Measurements from ENCODE around the gene FADS2. TPM values are rescaled to one million over a fixed set of nuclear protein-coding genes. Genes with fewer than 3 reads are reported as not detected.

The FADS2 gene
- total RNA-seq, 1 experiment from 2014 or later: 1,097 TPM

GRCh38 chr11:61903845-61904244 lies 75.7 kb downstream of the FADS2 start:
- no peak for DNase-seq (ENCODE audit: low spot score)
- BruUV-seq (replicated peaks): no TSS peak
- no peak for TF ChIP-seq CTCF (conservative IDR thresholded peaks at IDR 0.05; ENCODE audit: low read depth, low read length)
- no peak for TF ChIP-seq EZH2 (IDR thresholded peaks at IDR 0.05; ENCODE audit: borderline replicate concordance, low read depth, low read length, poor library complexity, severe bottlenecking)
- H3K27me3 ChIP-seq (replicated peaks; ENCODE audit: insufficient read depth, low read depth, low read length, poor library complexity): no peaks in the 10 kb centered on the region
- H3K4me1 ChIP-seq (ENCODE audit: insufficient read depth, low read length, poor library complexity, severe bottlenecking): no peaks in the 10 kb centered on the region
- H3K36me3 ChIP-seq (ENCODE audit: insufficient read depth, low read length, poor library complexity, severe bottlenecking): peaks cover 5% of the 10 kb centered on the region
- intact Hi-C loops (cut with micrococcal nuclease; ENCODE audit: unreplicated experiment): no loop called here
- H3K9me3 ChIP-seq (ENCODE audit: low read depth, low read length, poor library complexity, severe bottlenecking): no peaks in the 10 kb centered on the region
- CTCF ChIA-PET: no interaction called here
- H3K27ac ChIP-seq (ENCODE audit: low read depth, low read length, poor library complexity, severe bottlenecking): no peak overlapping the region
- POLR2A ChIA-PET (ENCODE audit: low non-redundant PET): no interaction called here
- no peak overlapping the region for H3K4me3 ChIP-seq (ENCODE audit: low read depth, low read length, poor library complexity, severe bottlenecking)

GRCh38 chr11:61904539-61905048 lies 76.5 kb downstream of the FADS2 start:
- H3K36me3 ChIP-seq (ENCODE audit: insufficient read depth, low read length, poor library complexity, severe bottlenecking): peaks cover 5% of the 10 kb centered on the region
- no peaks in the 10 kb centered on the region for H3K27me3 ChIP-seq (replicated peaks; ENCODE audit: insufficient read depth, low read depth, low read length, poor library complexity)
- DNase-seq (ENCODE audit: low spot score): no peak
- POLR2A ChIA-PET (ENCODE audit: low non-redundant PET): no interaction called here
- no peak overlapping the region for H3K4me3 ChIP-seq (ENCODE audit: low read depth, low read length, poor library complexity, severe bottlenecking)
- H3K27ac ChIP-seq (ENCODE audit: low read depth, low read length, poor library complexity, severe bottlenecking): no peak overlapping the region
- H3K4me1 ChIP-seq (ENCODE audit: insufficient read depth, low read length, poor library complexity, severe bottlenecking): no peaks in the 10 kb centered on the region
- intact Hi-C loops (cut with micrococcal nuclease; ENCODE audit: unreplicated experiment): no loop called here
- CTCF ChIA-PET: no interaction called here
- no TSS peak for BruUV-seq (replicated peaks)
- TF ChIP-seq EZH2 (IDR thresholded peaks at IDR 0.05; ENCODE audit: borderline replicate concordance, low read depth, low read length, poor library complexity, severe bottlenecking) (no peak), CTCF (conservative IDR thresholded peaks at IDR 0.05; ENCODE audit: low read depth, low read length) (no peak)
- no peaks in the 10 kb centered on the region for H3K9me3 ChIP-seq (ENCODE audit: low read depth, low read length, poor library complexity, severe bottlenecking)

- Histone ChIP-seq H3K36me3 (ENCODE audit: insufficient read depth, low read length, poor library complexity, severe bottlenecking) (peaks cover 5% of the 10 kb centered on the region), H3K4me1 (ENCODE audit: insufficient read depth, low read length, poor library complexity, severe bottlenecking) (no peaks in the 10 kb centered on the region), H3K27ac (ENCODE audit: low read depth, low read length, poor library complexity, severe bottlenecking) (no peak overlapping the region), H3K4me3 (ENCODE audit: low read depth, low read length, poor library complexity, severe bottlenecking) (no peak overlapping the region), H3K27me3 (replicated peaks; ENCODE audit: insufficient read depth, low read depth, low read length, poor library complexity) (no peaks in the 10 kb centered on the region), H3K9me3 (ENCODE audit: low read depth, low read length, poor library complexity, severe bottlenecking) (no peaks in the 10 kb centered on the region)
- DNase-seq (ENCODE audit: low spot score): no peak
- TF ChIP-seq EZH2 (IDR thresholded peaks at IDR 0.05; ENCODE audit: borderline replicate concordance, low read depth, low read length, poor library complexity, severe bottlenecking) (no peak), CTCF (conservative IDR thresholded peaks at IDR 0.05; ENCODE audit: low read depth, low read length) (no peak)
- no TSS peak for BruUV-seq (replicated peaks)
- ChIA-PET CTCF (no interaction called here), POLR2A (ENCODE audit: low non-redundant PET) (no interaction called here)
- intact Hi-C loops (cut with micrococcal nuclease; ENCODE audit: unreplicated experiment): no loop called here
Measured at GRCh38 chr11:61905067-61905696, 77.1 kb downstream of the FADS2 start.

Measured in A673 (cell line).